NCI-H2171 (cell line): Measurements from ENCODE around the gene NRXN2.
"Not testable (repeated sequence)": the region's sequence is repeated elsewhere in the genome, so short reads cannot be mapped to it uniquely, and the experiment has no call there.

ENCODE experiments used
- DNase-seq: peaks from one replicate; lab custom pipeline; 2025; lab: John Stamatoyannopoulos, UW

NRXN2 gene

GRCh38 chr11:64674774-64675173, 48.2 kb downstream of the NRXN2 start:
- DNase-seq = no peak

GRCh38 chr11:64673279-64673678, 49.7 kb downstream of the NRXN2 start:
- DNase-seq = no peak

GRCh38 chr11:64672875-64673274, 50.1 kb downstream of the NRXN2 start:
- no peak for DNase-seq

GRCh38 chr11:64670975-64671374, 52.0 kb downstream of the NRXN2 start:
- no peak for DNase-seq

GRCh38 chr11:64667154-64667745, 55.7 kb downstream of the NRXN2 start:
- DNase-seq = no peak

GRCh38 chr11:64665411-64665821, 57.6 kb downstream of the NRXN2 start:
- DNase-seq = no peak

GRCh38 chr11:64664236-64664870, 58.6 kb downstream of the NRXN2 start:
- DNase-seq = not testable (repeated sequence)

GRCh38 chr11:64663656-64664055, 59.3 kb downstream of the NRXN2 start:
- no peak for DNase-seq

GRCh38 chr11:64661614-64662013, 61.4 kb downstream of the NRXN2 start:
- DNase-seq = no peak

- no peak for DNase-seq
These were observed 61.9 kb downstream of the NRXN2 start for GRCh38 chr11:64661146-64661545.

GRCh38 chr11:64660706-64661105, 62.3 kb downstream of the NRXN2 start:
- no peak for DNase-seq

- DNase-seq = no peak
These were observed 62.8 kb downstream of the NRXN2 start for GRCh38 chr11:64660205-64660604.

GRCh38 chr11:64659417-64660144, 63.4 kb downstream of the NRXN2 start:
- no peak for DNase-seq

- DNase-seq = no peak
These were observed 64.7 kb downstream of the NRXN2 start for GRCh38 chr11:64658265-64658664.

- DNase-seq = no peak
These were observed 66.1 kb downstream of the NRXN2 start for GRCh38 chr11:64656862-64657261.

- DNase-seq = no peak
These were observed 66.9 kb downstream of the NRXN2 start for GRCh38 chr11:64655941-64656601.

GRCh38 chr11:64654958-64655541, 67.9 kb downstream of the NRXN2 start:
- DNase-seq = no peak

- no peak for DNase-seq
These were observed 68.6 kb downstream of the NRXN2 start for GRCh38 chr11:64654439-64654838.

- no peak for DNase-seq
These were observed 69.5 kb downstream of the NRXN2 start for GRCh38 chr11:64653388-64653973.

GRCh38 chr11:64652586-64653387, 70.2 kb downstream of the NRXN2 start:
- peak; percentile 73 for DNase-seq

GRCh38 chr11:64650923-64651523, 72.0 kb downstream of the NRXN2 start:
- DNase-seq = no peak
